Mesothelial cell of epicardium (in vitro differentiated cells): ENCODE data around the gene CDR2. TPM values are rescaled to one million over a fixed set of nuclear protein-coding genes. Genes with fewer than 3 reads are reported as not detected.
A peak's percentile ranks its signal among the peaks of the same experiment; 100 is the strongest.

Experiments
- DNase-seq, 2 experiments: peaks; one replicate each; pipeline ENCODE4 v3.0.0; 2021; ENCODE audit warnings: low spot score in 2 of 2; ENCODE audit not compliant: unreplicated experiment in 2 of 2
- H3K27ac Mint-ChIP-seq: 2 replicates; pipeline ENCODE4 v1.8.0; 2021; ENCODE audit warnings: mixed read lengths
- H3K27me3 Mint-ChIP-seq: 2 replicates; pipeline ENCODE4 v1.8.0; 2021; ENCODE audit warnings: low read depth, mixed read lengths
- H3K36me3 Mint-ChIP-seq: 2 replicates; pipeline ENCODE4 v1.8.0; 2021; ENCODE audit warnings: mixed read lengths
- H3K4me1 Mint-ChIP-seq: 2 replicates; pipeline ENCODE4 v1.8.0; 2021; ENCODE audit warnings: mixed read lengths
- H3K4me3 Mint-ChIP-seq: 2 replicates; pipeline ENCODE4 v1.8.0; 2021; ENCODE audit warnings: mild to moderate bottlenecking, moderate library complexity, mixed read lengths
- H3K9me3 Mint-ChIP-seq: 2 replicates; pipeline ENCODE4 v1.8.0; 2021; ENCODE audit warnings: mixed read lengths
- CTCF ChIP-seq: fragments of 200-600 bp; sonication (generic); IDR thresholded peaks from one replicate; pipeline ENCODE4 v1.5.0; 2021; ENCODE audit warnings: antibody characterized with exemption; ENCODE audit not compliant: unreplicated experiment
- total RNA-seq: library from RNA; stranded (reverse); gene quantifications from 3 replicates; pipeline ENCODE4 v1.2.1, GENCODE V29; 2021

CDR2 gene
- total RNA-seq, 1 donor from 2014 or later = 33.0 TPM

GRCh38 chr16:22360963-22361659 lies 13.3 kb downstream of the CDR2 start:
- no peak for TF ChIP-seq CTCF
- H3K9me3 Mint-ChIP-seq = no peaks in the 10 kb centered on the region
- H3K27me3 Mint-ChIP-seq = no peaks in the 10 kb centered on the region
- DNase-seq = no peak
- H3K36me3 Mint-ChIP-seq = peaks cover 25% of the 10 kb centered on the region
- no peak overlapping the region for H3K27ac Mint-ChIP-seq
- peaks cover 10% of the 10 kb centered on the region for H3K4me1 Mint-ChIP-seq
- H3K4me3 Mint-ChIP-seq = no peak overlapping the region

DNA sequence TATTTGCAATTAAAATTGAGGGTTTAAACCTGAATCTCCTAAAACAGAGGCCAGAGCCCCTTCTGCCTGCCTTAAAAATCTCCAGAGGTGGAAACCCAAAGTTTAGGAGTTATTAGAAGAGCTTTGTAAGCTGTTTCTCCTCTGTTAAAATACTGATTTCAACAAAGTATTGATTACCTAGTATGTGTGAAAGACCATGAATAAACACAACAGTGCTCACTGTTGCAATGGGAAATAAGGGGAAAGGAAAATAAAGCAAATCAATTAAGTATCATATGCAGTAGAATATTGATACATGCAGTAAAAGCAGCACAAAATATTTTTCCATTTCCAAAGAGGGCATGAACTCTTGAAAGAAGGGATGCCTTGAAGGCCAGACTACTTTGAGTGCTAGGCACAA lies 14.7 kb downstream of the CDR2 start:
- no peaks in the 10 kb centered on the region for H3K9me3 Mint-ChIP-seq
- H3K4me3 Mint-ChIP-seq = no peak overlapping the region
- H3K4me1 Mint-ChIP-seq = peaks cover 13% of the 10 kb centered on the region
- no peaks in the 10 kb centered on the region for H3K27me3 Mint-ChIP-seq
- peaks cover 21% of the 10 kb centered on the region for H3K36me3 Mint-ChIP-seq
- no peak for DNase-seq
- no peak for TF ChIP-seq CTCF
- no peak overlapping the region for H3K27ac Mint-ChIP-seq

DNA sequence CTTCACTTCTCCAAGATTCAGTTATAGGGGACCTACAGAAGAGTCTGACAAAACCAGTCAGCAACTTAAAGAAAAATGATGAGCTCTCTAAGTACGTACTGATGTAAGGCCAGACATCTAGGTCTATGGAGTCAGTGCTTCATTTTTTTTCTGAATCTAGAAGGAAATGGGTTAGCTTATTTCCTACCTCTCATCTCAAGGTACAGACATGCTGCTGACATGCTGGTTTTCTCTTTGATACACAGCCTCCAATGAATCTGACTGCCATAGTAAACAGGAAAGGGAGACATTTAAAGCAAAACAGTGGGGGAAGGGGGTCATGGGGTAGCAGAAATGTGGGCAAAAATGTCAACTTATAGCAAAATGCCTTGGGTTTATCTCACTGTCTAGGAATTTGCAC lies 16.4 kb downstream of the CDR2 start:
- H3K4me1 Mint-ChIP-seq = peaks cover 28% of the 10 kb centered on the region
- no peak for TF ChIP-seq CTCF
- no peaks in the 10 kb centered on the region for H3K27me3 Mint-ChIP-seq
- no peak for DNase-seq
- H3K9me3 Mint-ChIP-seq = no peaks in the 10 kb centered on the region
- H3K27ac Mint-ChIP-seq = peak overlapping the region; percentile 62
- H3K36me3 Mint-ChIP-seq = peaks cover 10% of the 10 kb centered on the region
- H3K4me3 Mint-ChIP-seq = no peak overlapping the region

DNA sequence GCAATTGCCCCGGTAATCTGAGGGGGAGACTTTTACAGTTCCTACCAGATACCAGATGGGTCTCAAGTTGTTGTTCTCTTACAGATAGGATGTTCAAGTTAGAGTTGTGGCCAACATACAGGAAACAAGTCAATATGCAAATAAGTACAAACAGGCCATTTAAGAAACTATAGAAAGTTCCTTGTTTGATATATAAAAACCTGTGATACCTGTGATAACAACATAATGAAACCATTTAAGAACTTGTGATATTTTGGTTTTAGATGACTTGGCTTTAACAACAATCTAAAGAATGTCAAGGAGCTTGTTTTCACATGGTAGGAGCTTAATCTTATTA lies 16.8 kb downstream of the CDR2 start:
- H3K4me1 Mint-ChIP-seq = peaks cover 30% of the 10 kb centered on the region
- H3K27me3 Mint-ChIP-seq = no peaks in the 10 kb centered on the region
- no peak for TF ChIP-seq CTCF
- H3K4me3 Mint-ChIP-seq = no peak overlapping the region
- H3K9me3 Mint-ChIP-seq = no peaks in the 10 kb centered on the region
- H3K27ac Mint-ChIP-seq = peak overlapping the region; percentile 77
- H3K36me3 Mint-ChIP-seq = peaks cover 6% of the 10 kb centered on the region
- DNase-seq = no peak

- Mint-ChIP-seq H3K4me1 (peaks cover 32% of the 10 kb centered on the region), H3K36me3 (peaks cover 2% of the 10 kb centered on the region), H3K27ac (peak overlapping the region; percentile 77)
Observed at GRCh38 chr16:22356930-22357634, 17.3 kb downstream of the CDR2 start.

More at GRCh38 chr16:22356930-22357634, 17.3 kb downstream of the CDR2 start:
- no peak for TF ChIP-seq CTCF
- DNase-seq = no peak
- Mint-ChIP-seq H3K4me3 (no peak overlapping the region), H3K9me3 (no peaks in the 10 kb centered on the region), H3K27me3 (no peaks in the 10 kb centered on the region)
